Limb (tissue), 2 donors: ENCODE results near the gene GNRH2.
"Not testable (repeated sequence)": the region's sequence is repeated elsewhere in the genome, so short reads cannot be mapped to it uniquely, and the experiment has no call there.

Source experiments
- DNase-seq, 2 donors: peaks; one replicate each; pipeline ENCODE4 v3.0.0-alpha.2; 2016; ENCODE audit errors: extremely low spot score in 2 of 2

Gene GNRH2

DNA sequence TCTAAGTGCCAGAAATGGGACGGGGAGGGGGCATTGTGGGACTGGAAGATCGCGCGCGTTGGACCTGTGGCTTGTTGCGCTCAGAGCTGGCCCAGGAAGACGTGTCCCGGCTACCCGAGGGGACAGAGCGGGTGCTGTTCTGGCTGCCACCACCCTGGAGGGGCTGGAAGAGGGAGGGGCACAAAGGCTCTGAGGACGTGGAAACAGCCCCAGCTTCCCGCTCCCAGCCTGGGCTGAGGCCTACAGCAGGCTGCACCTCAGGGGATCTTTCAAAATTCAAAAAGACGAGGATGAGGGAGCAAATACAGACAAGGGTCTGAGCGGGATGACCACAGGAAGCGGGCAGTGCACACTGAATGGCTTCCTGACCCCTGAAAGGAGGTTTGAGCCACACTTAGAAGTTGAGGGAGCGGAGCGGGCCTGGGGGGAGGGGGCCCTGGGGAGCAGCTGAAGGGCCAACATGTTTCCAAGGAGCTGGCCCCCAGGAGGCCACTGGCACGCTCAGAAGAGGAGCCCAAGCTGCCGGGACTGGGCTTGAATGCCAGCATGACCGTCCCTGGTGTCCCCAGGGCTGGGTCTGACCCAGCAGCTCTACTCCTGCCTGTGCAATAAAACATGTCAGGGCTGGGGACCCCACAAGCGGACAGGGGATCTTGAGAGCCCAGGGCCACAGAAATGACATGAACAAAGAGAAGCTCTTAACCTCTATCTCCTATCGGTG is 29.3 kb downstream of the GNRH2 start:
- no peak for DNase-seq

DNA sequence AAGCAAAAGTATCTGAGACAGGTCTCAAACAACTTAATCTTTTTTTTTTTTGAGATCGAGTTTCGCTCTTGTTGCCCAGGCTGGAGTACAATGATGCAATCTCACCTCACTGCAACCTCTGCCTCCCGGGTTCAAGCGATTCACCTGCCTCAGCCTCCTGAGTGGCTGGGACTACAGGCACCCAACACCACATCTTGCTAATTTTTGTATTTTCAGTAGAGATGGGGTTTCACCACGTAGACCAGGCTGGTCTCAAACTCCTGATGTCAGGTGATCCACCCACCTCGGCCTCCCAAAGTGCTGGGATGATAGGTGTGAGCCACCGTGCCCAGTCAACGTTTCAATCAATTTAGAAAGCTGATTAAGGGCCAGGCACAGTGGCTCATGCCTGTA is 29.8 kb downstream of the GNRH2 start:
- DNase-seq: not testable (repeated sequence)

DNA sequence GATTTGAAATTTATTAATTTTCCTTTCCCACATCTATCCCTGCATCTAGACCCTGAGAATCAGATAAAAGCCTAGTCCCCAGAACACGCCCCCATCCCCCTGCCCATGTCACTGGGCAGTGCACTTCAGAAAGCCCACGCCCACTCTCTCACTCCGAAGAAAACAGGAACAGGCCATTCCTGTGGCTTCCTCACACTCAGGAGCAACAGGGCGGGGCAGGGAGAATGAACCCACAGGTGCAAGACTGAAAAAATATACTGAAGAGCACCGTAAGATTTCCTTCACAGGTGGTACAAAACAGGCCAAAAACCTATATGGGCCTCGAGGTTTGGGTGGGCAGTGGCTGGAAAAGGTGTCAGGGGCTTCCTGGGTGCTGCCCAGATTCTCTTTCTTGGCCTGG is 31.4 kb downstream of the GNRH2 start:
- no peak for DNase-seq

GRCh38 chr20:3075315-3075714 is 31.9 kb downstream of the GNRH2 start:
- not testable (repeated sequence) for DNase-seq

GRCh38 chr20:3077618-3078134 is 34.3 kb downstream of the GNRH2 start:
- DNase-seq: no peak

GRCh38 chr20:3080939-3081388 is 37.5 kb downstream of the GNRH2 start:
- DNase-seq: no peak

DNA sequence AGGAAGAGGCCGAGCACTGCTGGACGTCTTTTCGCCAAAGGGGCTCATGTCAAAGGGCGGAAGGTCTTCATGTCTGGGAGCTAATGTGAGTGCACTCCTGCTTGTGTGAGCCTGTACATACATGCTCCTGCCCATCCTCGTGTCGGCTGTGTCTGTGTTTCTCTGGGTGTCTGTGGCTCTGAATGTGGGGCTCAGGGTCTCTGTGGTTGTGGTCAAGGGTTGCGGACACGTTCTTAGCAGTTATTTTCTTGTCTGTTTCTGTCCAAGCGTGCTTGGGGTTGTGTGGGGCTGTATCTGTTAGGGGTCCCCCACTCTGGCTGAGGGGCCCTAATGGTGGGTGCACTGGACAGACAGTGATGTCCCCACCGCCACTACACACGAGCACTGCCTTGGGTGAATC is 38.2 kb downstream of the GNRH2 start:
- no peak for DNase-seq

- no peak for DNase-seq
These were observed 39.0 kb downstream of the GNRH2 start for GRCh38 chr20:3082306-3082951.

GRCh38 chr20:3082955-3083952 is 39.8 kb downstream of the GNRH2 start:
- DNase-seq: no peak

DNA sequence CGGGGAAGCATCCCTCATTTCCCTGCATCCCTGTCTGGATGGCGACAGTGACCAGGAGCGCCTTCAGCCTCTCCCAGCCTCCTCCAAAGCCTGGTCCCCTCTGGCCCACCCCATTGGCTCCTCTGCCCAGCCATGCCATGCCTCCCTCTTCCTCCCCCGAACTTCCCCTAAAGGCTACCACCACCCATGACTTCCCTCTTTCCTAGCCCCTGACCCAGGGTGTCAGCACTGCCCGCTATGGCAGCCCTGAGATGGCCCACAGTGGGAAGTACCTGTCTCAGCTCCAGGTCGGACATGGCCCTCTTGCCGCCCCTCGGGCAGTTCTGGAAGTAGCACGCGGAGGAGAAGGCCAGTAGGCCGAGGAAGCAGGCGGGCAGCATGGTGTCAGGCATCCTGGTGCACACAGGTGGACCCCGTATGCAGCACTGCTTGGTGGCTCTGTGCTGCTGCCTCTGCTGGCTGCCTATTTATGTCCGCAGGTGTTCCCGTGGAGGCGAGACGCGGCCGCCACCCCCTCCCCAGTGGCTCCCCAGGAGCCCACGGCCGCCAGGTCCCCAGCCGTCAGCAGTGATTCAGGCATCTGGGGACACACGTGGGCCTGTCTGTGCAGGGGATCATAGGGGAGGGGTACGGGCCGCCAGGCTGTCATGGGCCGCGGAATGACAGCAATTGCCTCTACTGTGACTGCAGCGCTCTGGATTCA is 41.0 kb downstream of the GNRH2 start, which contains the start of gene AVP:
Gene AVP, minus strand, starts transcription at position 442 of the 703 bp plus-strand sequence. Its CDS starts 50 bp downstream, at position 392.
- no peak for DNase-seq

DNA sequence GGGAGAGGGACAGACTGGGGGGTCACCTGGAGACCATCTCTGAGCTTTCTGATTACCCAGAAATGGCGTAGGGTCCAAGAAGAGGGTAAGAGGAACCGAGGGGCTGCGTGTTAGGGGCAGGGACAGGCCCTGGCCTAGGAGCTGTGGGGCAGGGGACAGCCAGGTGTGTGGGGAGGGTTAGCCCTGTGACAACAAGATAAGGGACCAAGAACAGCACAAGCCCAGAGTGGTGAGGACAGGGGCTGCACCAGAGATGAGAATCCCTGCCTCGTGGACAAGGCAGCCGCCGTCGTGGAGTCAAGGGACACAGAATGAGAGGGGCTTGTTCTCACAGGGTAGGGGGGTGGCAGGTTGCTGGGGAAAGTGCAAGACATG is 41.6 kb downstream of the GNRH2 start:
- no peak for DNase-seq

DNA sequence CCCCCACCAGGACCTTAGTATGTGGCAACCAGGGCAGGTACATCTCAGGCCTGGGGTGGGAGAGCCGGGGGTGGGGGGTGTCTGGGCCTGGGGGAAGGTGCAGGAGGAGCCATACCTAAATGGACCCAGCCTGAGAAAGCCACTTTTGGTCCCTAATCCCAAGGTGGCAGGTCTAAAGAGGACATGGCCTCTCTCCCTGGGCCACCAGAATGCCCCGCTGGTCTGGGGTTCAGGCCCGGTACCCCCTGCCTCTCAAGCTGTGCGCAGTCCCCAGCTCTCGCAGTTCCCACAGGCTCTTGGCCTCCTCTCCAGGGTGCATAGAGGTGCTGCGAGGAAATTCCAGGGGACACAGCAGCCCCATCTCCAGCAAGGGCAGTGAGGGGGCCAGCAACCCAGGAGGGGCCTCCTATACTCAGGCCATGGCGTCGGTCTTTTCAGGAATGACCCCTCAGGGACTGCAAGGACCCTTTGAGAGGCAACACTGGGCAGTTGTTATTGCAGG is 42.2 kb downstream of the GNRH2 start:
- DNase-seq: no peak

DNA sequence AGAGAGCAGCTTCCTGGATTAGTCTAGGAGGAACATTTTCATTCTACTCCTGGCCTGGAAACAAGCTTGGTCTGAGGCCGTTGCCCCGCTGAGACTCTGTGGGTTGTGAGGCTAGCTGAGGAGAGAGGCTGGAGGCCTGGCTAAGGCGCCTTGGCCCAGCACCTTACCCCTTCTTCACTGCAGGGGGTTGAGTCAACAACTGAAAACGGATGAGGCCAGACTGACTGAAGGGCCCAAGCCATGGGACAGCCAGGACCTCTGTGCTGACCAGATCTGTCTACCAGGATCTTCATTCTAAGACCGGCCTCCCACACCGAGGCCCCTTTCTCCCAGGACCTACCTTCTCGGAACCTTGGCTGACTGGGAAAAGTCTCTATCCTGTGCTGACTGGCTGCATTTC is 44.6 kb downstream of the GNRH2 start:
- DNase-seq: no peak

DNA sequence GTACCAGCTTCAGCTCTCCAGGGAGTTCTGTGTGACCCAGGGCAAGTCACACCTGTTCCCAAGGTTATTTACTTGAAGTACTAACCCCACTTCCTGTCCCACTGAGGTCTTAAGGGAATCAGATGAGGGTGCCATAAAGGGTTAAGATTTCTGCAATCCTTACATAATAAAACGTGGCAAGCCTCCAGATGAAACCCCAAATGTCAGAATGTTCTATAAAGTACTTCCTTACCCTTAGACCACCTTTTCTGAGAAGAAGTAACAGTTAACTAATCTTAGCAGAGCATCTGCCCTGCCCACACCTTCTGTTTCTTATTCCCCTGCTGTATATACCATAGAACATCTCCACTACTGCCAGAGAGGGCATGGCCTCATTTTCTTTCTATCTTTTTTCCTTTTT is 47.1 kb downstream of the GNRH2 start:
- DNase-seq: no peak

DNA sequence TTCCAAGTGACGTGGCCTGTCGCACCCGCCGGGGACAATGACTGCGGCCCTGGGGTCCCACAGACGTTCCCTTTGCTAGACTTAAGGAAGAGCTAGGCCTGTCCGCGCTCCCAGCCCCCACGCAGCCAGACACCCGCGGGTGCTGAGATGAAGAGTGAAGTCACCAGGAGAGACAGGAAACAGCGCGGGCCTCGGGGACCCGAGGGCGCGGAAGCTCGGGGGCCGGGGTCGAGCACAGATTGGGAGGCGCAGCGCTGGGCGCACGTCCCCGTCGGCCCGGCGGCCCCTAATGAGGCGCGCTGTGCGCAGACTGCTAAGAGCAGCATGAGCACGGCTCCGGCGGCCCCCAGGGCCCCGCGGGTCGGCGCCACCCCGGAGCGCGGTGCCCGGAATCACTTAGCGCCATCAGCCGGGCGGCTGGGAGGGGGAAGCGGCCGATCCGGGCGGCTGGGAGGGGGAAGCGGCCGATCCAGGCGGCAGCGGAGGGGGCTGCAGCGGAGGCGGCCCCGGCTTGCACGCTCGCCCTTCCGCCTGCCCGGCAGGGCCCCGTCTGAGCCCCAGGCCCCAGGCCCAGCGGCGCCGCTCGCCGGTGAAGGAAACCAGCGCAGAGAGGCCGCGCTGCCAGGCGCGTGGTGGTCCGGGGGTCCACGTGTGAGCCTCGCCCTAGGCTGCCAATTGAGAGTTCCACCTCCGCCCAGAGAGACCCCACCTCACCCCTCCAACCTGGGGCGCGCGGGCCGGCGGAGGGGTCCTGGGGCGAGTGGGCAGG is 49.4 kb downstream of the GNRH2 start:
- DNase-seq: no peak

DNA sequence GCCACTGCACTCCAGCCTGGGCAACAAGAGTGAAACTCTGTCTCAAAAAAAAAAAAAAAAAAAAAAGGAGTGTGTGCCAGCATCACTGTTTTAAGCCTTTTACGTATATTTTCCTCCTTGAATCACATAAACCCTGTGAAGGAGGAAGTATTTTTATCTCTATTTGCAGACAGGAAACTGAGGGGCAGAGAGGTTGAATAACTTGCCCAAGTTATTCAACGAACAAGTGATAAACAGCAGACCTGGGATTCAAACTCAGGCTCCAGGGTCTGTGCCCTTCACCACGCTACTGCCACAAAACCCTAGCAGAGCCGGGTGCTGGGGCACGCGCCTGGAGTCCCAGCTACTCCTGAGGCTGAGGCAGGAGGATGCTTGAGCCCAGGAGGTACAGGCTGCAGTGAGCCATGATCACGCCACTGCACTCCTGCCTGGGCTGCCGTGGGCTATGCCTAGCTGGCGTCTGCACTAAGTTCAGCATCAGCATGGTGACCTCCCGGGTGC is 50.5 kb downstream of the GNRH2 start:
- DNase-seq: no peak

GRCh38 chr20:3094848-3095629 is 51.6 kb downstream of the GNRH2 start:
- no peak for DNase-seq
